NCI-H2171 treated with DMSO at 0.1 percent for 48 hours (cell line): Measurements from ENCODE around the gene C16orf96.

ENCODE experiments used
- DNase-seq: peaks from one replicate; lab custom pipeline; 2025; lab: John Stamatoyannopoulos, UW

Gene C16orf96

GRCh38 chr16:4525634-4526277 lies 30.4 kb upstream of the C16orf96 start:
- peak; percentile 33 for DNase-seq

GRCh38 chr16:4529085-4530060 lies 26.8 kb upstream of the C16orf96 start:
- DNase-seq = no peak

DNA sequence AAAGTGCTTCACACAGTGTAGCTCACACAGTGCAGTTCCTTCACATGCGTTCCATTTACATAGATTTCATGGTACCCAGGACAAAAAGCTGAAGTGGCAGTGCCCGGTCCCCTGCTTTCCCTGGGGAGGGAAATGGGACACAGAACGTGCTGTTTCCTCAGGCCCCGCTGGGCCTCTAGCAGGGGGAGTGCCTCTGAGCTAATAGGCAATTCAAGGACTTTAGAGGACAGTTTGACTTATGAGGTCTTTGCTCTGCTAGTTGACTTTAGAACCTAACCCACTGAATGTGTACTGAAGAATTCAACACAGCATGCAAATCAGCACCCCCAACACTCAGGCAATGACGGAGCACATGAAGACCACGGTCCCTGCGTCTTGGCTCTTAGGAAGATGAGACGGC lies 24.3 kb upstream of the C16orf96 start:
- no peak for DNase-seq

- DNase-seq = no peak
These were observed 23.9 kb upstream of the C16orf96 start for GRCh38 chr16:4532238-4532637.

DNA sequence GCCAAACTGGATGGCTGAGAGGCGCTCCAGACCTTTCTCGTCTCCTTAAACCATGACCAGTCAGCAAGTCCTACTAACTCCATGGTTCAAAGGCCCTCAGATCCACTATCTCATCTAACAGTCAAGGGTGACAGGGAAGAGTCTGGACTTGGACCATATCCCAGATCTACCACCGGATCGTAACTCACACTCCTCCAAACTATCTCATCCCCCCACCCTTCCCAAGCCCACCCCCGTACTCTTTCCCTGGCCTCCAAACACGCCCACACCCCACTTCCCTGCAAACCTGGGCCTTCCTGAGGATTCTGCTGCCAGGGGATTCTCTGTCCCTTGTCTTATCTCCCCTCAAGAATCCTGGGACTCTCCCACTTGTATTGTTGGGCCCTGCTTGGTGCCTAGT lies 22.6 kb upstream of the C16orf96 start:
- DNase-seq = no peak

- no peak for DNase-seq
These were observed 21.9 kb upstream of the C16orf96 start for GRCh38 chr16:4534151-4534790.

GRCh38 chr16:4535627-4536108 lies 20.5 kb upstream of the C16orf96 start:
- DNase-seq = no peak

DNA sequence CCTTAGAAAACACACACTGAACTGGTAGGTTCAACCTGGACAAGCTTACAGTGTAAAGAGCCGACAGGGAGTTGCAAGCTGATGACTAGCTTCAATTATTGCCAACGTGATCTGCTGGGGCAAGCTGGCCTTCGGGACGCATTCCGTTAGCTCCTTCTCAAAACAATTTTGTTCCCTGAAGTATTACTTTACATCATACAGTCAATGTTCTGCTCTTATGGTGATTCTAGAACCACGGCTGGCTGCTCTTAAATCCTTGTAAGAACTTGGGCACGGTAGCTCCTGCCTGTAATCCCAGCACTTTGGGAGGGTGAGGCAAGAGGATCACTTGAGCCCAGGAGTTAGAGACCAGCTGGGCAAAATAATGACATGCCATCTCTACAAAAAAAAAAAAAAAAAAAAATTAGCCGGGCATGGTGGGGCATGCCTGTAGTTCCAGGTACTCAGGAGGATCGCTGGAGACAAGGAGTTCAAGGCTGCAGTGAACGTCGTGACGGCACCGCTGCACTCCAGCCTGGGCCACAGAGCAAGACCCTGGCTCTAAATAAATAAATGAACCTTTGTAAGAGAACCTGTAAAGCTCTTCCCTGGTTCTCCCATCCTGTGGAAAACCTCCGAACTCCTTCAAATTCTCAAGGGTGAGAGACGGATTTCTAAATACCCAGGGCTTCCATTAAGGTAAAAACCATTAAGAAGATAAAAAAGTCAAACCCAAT lies 19.6 kb upstream of the C16orf96 start:
- DNase-seq = peak; percentile 67

DNA sequence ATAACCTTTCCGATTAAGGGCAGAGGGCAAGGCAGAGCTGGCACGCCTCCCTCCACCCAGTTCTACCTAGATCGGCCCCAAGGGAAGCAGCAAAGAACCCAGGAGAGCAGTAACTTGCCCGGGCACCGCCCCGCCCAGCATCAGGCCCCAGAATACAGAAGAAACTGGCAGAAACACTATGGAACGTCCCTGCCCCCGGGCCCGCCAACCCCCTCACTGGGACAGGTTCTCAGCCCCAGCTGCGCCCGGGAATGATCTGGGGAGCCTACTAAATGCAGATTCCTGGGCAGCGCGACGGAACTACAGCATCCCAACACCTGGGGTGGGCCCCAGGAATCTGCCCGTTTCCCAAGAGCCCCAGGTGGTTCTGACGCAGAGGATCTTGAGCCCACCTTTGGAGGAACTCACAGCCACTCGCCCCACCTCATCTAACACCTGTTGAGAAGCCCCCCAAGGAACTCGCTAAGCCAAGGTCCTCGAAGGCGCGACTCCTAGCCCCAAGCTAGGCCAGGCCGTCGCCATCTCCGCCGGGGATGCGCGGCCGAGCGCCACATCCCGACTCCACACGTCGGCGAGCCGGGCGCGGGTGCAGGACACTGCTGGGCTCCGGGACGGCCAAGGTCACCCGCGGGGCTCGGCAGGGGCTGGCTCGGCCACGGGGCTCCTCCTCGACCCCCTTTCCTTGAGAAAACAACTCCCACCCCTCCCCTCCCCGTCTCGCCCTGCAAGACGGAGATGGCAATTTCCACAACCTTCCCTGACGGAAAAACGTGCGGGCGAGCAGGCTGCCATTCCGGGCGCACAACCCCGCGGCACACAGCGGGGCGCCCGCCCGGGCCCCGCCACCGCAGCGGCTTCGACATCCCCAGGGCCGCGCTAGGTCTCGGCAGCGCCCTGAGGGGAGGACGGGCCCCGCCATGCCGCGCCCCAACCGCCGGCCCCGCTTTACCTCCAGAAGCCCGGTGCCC lies 18.5 kb upstream of the C16orf96 start:
- DNase-seq = peak; percentile 60

GRCh38 chr16:4538350-4539235 lies 17.5 kb upstream of the C16orf96 start, which contains the start of gene CDIP1:
CDIP1 (minus strand) TSS chr16:4538773; CDS start chr16:4514130, 24,643 bp downstream.
- DNase-seq = peak; percentile 89

- no peak for DNase-seq
These were observed 16.3 kb upstream of the C16orf96 start for GRCh38 chr16:4539716-4540284.

DNA sequence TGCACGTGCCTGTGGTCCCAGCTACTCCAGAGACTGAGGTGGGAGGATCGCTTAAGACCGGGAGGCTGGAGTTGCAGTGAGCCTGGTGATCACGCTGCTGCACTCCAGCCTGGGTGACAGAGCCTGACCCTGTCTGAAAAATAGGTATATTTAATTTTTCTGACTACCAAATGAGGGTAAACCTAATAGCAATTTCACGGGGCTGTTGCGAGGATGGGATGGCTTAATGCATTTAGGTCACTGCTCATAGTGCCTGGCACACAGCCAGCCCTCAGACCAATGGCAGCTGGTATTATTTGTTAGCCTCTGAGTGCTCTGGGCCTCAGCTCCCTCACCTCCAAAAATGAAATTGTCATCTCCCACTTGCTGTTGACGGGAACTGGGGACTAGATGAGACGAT lies 11.7 kb upstream of the C16orf96 start:
- DNase-seq = no peak

DNA sequence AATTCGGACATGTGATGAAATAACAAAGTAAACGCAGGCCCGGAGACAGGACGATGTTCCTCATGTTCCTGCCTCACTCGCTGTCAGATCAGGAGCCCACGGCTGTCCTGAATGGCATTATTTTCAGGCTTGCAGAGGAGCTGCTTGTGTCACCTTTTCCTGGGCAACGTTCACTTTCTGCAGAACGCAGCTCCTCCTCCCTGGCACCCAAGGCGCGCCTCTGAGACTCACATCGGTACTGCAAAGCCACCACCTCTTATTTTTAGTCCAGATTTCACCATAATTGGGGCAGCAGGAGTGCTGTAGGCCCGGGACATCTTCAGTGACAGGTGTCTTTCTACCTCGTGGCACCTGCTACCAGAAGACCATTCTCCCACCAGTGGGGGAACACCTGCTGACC lies 8.0 kb upstream of the C16orf96 start:
- no peak for DNase-seq

GRCh38 chr16:4550591-4550990 lies 5.5 kb upstream of the C16orf96 start:
- DNase-seq = no peak

DNA sequence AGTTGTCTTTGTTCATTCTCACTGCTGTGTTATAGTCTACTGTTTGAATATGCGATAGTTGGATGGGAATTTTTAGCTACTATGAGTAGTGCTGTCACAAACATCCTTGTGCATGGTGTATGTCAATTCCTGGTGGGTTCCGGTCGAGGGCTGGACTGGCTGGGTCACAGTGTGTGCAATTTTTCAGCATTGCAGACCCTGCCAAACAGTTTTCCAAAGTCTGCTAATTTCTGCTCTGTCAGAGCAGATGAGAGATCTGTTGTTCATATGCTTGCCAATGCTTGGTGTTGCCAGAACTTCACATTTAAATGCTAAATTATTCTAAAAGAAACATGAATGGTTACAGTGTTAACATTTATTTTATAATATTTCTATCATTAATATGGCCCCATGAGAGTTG lies 3.6 kb upstream of the C16orf96 start:
- no peak for DNase-seq

- DNase-seq = no peak
These were observed 440 bp downstream of the C16orf96 start for GRCh38 chr16:4556580-4556979.

- DNase-seq = no peak
These were observed 1.8 kb downstream of the C16orf96 start for GRCh38 chr16:4557973-4558372.

DNA sequence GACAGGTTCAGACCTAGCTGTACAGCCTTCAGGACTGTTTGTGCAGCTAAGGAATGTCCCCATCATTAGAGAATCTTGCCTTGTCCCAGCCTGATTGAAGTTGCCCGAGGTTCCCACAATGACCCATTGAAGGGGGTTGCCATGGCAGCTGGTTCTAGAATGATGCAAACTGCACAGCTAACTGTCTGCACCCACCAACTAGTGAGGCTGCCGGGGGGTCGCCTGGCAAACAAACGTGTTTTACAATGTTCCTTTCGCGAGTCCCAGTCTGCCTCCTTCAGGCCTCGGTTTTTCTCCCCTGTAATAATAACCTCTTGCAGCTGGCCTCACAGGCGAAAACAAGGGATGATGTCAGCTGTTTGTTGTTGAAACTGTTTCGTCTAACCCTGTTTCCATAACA lies 5.5 kb downstream of the C16orf96 start:
- DNase-seq = no peak

DNA sequence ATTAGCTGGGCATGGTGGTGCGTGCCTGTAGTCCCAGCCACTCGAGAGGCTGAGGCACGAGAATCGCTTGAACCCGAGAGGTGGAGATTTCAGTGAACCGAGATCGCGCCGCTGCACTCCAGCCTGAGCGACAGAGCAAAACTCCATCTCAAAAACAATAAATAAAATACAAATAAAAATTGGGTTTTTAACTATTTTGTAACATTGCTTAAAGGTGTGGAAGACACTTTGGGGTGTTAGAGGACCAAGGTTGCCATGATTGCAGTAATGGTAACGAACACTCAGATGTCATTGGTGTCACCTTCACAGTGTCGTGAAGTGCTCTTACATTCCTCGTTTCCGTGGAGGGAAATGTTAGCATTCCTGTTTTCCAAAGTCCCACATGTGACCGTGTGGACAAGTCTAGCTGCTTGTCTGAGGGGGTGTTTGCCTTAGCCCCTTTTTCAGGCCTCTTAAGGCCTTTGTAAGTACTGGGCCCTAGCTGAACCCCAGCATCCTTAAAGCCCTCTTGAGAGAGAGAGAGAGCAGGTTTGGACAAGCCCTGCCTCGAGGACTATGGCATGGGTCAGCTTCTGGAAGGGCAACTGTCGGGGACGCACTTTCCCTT lies 8.6 kb downstream of the C16orf96 start:
- no peak for DNase-seq
